NCI-H748 (cell line): ENCODE results near the gene MEIS1.
A peak's percentile ranks its signal among the peaks of the same experiment; 100 is the strongest.

Experiments used
- DNase-seq: peaks from one replicate; lab custom pipeline; 2025; ENCODE audit not compliant: unreplicated experiment; lab: John Stamatoyannopoulos, UW

Gene MEIS1

DNA sequence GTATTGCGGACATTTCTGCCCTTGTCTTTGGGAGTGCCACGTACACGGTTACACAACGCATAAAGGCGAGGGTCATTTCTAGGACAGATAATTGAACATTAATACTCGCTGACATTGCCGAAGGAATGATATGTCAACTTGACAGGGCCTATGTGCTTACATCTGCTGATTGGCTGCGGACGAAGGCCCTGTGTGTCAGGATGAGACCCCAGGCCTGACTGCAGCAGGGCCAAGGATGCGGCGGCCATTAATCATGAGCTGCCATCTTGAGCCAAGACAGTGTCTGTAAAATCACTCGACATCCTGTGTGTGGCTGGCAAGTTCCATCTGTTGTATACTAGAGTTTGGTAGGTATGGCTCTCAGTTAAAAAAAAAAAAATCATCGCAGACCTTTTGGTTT, 96.6 kb downstream of the MEIS1 start:
- DNase-seq, result no peak

DNA sequence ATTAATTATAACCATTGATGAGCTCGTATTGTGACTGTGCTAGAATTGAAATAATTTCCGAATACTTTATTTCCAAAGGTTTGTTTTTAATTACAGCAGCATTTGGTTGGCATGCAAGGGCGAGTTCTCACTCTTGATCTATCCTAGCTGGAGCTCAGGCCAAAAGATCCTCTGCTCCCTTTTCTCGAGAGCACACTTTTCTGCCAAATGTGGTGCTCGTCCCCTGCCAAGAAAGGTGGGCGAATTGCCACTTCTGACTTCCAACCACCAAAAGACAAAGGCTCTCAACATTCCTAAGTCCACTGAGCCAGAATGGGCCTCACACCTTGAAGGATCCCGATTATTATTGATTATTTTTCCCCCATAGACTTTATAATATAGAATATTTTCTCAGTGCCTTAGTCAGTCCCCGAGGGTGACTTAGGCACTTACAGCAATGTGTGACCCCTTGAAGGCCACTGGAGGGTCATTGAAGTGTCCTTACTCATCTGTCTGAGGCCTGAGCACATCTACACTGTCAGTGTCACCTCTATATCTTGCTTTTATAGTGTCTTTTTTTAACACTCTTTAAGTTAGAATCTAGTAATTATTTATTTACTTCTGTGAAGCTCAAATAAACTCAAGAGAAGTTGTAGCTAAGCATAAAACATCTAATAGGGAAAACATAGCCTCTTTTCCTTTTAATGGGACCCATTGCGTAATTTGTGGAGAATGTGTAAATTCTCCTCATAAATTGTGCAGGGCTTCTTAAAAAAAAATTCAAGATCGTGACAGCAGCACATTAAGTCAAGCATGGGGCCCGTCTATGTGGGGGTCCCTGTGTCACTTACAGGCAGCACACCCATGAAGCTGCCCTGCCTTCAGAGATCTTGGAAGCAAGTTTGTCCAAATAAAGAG, 98.3 kb downstream of the MEIS1 start:
- no peak for DNase-seq

DNA sequence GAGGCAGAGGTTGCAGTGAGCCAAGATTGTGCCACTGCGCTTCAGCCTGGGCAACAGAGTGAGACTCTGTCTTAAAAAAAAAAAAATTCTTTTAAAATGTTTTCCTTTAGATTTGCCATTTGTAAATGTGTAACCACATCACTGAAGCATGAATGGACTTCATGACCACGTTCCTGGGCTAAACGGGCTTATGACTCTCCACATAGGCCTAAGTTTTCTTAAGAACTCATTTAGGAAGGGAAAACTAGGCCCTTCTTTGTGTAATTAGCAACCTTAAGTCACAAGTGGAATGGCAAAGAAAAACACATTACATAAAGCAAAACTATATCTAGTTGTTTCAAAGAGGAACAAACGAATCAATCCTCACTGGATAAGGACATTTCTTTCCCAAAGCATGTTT, 99.5 kb downstream of the MEIS1 start:
- DNase-seq, result no peak

DNA sequence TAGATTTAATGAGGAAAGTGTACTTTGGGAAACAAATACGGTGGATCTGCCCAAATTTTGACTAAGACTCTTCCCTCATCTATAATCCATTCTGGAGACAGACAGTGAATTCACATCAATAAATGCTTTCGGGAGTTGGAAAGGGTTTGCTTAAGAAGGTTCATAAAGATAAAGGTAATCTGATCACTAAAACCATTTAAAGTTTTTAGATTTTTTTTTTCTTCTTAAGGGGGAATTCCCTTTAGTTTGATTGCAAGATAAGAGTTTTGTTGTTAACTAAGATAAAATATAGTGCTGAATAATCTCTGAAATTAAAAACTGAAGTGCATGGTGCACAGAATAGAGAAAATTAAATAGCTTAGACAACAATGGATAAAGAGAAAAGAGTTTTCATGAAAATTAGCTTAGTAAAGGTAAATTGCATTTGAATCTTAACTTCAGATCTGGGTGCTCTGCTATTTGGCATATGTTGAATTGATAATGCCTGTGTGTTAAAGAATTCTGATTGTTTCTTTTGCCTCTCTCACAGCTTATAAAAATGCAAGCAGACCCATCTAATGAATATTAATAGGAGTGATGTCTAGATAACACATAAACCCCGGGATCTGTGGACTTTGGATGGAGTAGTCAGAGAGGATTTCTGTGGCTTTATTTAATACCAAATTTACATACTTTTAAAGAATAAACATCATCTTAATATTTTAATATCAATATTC, 100.8 kb downstream of the MEIS1 start:
- DNase-seq, result no peak

DNA sequence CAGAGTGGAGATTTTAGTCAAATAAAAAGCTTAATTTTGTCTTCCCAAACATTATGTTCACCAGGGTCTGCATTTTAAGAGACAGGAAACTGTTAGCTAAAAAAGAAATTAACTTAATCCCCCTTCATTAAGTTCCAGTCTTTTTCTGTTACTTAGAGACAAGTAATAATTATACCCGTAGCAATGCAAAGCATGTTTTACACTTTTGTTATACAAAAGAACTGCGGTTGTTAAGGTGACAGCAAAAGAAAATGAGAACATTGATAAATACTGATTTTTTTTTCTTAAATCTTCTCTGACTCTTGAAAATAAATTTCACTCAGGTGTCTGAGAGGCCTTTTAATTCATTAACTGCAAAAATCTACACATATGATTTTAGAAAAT, 101.4 kb downstream of the MEIS1 start:
- DNase-seq, result no peak

DNA sequence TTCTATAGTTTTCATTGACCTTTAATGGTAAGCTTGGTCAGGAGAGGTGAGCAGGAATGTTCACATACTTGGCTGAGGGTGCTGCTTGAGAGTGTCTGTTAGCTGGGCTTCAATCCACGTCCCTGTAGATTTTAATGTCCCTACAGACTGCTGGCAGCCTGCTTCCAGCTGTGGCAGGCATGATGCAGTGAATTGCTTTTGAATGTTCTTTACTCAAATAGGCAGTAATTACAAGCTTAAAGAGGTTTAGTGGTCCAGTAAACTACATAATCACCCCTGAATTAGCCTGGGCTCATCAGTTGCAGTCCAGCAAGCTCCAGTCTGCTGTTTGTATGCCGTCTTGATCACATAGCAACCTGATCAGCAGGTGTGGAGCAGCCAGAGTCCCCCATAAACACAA, 102.1 kb downstream of the MEIS1 start:
- DNase-seq, result peak; percentile 98

DNA sequence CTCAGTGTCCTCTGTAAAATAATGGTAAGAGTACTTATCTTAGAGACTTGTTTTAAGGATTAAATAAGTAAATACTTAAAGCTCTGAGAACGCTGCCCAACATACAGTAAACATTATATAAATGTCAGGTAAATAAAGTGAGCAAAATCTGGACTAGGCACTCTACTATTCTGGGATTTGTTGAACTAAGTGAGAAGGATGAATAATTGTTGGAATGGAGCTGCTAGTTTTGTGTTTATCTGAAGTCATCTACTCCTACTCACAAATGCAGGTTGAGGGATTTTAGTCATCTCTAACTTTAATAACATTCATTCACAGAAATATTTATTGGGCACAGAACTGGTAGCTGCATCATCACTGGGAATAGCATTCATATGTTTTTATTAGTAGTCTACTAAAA, 103.4 kb downstream of the MEIS1 start:
- no peak for DNase-seq

DNA sequence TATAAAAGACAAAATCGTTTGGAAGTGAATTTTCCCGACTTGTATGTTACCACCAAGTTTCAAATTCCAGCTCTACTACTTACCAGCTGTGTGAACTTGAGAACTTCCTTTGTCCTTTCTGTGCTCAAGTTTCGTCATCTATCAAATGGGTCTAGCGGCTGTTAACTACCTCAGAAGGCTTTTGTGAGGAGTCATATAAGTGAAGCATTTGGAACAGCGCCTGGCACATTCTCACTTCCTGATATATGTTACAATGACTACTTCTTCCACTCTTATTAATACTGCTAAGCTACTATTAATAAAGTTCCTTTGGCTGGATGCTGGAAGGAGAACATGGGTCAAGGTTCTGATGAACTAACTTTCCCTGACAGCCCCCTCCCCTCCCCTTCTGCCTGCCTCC, 104.5 kb downstream of the MEIS1 start:
- no peak for DNase-seq

DNA sequence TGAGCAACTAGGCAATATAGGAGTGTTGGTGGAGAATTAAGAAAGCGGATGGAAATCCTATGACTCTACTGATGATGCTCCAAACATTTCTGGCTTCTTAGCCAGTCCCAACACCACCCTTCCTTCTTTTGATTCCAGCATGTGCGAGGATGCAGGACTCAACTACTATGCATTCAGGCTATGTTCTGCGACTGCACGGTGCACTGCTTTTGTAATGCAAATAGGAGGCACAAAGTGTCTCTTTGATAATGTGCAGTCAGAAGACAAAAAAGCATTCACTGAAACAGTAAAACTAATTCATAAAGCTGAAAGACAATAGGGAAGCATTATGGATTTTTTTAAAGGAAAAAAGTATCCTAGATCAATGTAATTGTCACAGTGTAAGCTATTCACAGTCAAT, 106.7 kb downstream of the MEIS1 start:
- no peak for DNase-seq

DNA sequence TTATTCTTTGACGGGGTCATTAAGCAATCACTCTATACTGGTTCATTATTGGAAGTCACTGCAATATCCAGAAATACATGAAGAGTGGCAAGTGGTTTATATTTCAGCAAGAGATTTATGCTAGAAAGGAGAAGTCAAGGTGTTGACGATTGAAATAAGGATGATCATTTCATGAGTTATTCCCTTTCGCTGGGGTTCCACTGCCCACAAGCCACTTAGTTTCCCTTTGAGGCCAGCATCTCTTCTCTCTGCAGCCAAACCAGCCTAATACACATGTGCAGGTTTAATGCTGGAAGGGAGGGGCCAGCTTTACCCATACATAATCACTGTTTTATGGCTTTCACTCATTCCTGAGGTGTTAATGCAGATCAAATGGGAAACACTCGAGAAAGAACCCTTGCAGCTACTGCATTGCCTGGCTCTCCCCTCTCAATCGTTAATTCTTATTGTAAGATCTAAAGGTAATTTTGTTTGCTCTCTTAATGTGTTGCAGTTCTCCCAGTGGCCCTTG, 108.4 kb downstream of the MEIS1 start:
- DNase-seq, result peak; percentile 95

DNA sequence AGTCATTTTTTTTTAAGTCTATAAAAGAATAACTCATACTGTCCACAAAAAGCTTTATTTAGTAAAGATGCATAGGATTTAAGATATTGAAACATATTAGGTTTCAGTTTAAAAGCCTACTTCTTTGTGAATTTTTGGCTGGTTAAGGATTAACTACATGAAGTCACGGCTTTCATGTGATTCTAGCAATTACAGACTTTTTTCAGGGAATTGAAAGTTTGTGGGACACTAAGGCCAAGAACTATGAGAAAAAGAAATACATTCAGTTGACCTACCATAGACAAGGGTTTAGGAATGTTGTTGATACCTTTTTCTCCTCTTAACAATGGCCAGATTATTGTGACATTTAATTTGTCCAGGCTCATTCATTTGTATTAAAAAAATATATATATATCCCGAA, 109.3 kb downstream of the MEIS1 start:
- DNase-seq, result no peak

DNA sequence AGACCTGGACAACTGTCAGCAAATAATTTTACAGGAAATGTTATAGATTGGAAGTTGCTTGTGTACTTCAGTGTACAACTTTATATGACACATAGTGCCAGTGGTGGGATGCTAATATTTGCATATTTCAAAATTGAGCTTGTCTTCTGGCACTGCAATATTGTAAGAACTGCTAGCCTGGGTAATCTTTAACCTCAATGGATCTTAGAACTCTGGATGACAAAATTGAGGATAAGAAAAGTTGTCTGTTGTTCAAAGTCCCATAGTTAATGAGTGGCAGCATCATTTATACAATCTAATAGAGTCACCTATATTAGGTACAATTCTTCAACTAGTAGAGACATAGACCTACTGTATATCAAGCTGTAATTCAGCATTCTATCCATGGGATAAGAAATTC, 110.3 kb downstream of the MEIS1 start:
- DNase-seq, result no peak

DNA sequence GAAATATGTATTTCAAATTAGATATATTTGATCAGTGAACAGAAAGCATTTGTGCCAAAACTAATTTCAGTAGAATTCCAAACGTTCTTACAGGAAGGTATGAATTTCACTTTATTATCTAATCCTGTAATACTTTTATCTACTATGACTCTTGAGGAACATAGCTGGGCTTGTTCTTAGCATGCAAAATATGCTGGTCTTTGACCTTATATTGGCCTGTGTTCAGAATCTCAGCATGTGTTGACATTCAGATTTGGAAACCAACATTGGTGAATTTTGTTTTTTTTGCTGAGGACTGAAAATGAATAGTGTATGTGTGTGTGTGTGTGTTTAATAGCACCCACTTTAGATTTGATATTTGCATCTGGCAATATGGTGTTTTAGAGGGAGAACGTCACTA, 112.2 kb downstream of the MEIS1 start:
- no peak for DNase-seq

DNA sequence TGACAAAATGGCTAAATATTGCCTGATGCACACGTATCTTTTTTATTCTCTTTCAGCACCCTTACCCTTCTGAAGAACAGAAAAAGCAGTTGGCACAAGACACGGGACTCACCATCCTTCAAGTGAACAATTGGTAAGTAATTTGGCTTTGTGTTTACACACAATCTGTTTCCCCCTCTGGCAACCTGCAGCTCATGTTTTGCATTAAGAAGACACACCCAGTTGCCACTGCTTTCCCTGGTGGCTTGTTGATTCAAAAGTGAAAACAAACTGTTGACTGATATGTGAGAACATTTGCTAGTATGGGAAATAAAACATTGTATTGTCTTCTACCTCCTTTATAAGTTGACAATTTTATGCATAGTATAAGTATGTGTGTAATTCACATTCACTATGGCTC, 113.0 kb downstream of the MEIS1 start:
- DNase-seq, result peak; percentile 77

DNA sequence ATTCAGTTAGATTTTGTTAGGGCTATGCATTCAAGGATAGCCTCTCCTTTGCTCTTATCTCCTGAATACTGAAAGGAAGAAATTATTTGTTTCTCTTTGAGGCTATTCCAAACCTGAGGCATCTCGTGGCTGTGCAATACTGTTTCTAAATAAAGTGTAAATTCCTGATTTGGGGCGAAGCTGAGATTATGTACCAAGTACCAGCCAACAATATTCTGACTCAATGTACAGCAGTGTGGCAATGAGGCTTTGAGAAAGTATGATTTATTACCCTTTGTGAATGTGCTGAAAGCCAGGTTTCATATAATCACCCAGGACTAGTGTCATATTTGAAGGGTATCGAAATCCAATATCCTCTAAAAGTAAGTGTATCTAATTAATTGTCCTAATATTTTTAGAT, 113.5 kb downstream of the MEIS1 start:
- DNase-seq, result no peak

DNA sequence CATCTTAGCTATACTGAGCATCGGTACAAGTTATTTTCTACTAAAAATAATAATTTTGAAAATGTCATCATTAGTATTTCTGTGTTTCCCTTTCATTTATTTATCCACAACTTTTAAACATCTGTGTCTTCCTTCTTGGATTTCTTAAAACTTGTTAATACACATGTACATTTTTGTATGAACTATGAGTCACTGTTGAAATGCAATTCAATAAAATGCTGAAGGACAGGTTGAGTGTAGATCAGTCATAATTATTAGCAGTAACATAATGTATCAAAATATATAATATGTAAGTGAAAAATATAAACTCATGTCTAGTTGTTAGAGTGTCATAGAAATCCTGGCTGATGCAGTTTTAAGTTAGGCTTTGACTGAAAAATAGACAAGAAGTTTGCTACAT, 115.9 kb downstream of the MEIS1 start:
- DNase-seq, result no peak

DNA sequence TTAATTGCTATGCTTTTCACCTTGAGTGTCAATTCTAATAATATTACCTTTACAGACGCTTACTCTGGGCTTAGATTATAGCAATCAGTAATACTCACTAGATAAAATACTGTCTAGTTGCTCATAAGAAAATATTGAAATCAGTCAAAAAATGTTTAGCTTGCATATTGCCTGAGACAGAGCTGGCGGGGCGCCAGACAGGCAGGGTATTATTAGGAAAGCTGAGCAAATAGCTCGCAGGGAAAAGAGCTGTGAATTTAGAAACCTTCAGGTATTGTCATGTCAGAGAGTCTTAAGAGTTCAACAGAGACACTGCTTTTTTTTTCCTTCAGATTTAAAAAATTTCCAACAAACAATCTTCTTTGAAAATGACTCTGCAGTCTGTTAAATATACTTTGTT, 118.4 kb downstream of the MEIS1 start:
- peak; percentile 72 for DNase-seq

DNA sequence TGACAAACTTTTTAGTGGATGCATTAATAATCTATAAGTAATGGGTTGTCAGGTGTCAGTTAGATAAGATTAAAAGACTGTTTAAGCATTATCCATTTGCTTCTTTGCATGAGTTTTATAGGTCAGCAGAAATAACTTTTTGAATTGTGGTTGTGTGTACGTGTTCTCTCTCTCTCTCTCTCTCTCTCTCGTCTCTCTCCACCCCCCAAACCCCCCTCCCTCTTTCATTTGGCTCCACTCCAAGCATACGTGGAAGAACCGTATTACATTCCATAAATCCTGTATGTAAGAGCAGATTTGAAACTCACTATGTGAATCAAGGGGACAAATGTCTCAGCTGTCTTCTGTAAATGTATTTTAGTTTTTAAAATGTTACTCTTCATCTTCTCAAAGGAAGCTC, 120.2 kb downstream of the MEIS1 start:
- DNase-seq, result peak; percentile 39

DNA sequence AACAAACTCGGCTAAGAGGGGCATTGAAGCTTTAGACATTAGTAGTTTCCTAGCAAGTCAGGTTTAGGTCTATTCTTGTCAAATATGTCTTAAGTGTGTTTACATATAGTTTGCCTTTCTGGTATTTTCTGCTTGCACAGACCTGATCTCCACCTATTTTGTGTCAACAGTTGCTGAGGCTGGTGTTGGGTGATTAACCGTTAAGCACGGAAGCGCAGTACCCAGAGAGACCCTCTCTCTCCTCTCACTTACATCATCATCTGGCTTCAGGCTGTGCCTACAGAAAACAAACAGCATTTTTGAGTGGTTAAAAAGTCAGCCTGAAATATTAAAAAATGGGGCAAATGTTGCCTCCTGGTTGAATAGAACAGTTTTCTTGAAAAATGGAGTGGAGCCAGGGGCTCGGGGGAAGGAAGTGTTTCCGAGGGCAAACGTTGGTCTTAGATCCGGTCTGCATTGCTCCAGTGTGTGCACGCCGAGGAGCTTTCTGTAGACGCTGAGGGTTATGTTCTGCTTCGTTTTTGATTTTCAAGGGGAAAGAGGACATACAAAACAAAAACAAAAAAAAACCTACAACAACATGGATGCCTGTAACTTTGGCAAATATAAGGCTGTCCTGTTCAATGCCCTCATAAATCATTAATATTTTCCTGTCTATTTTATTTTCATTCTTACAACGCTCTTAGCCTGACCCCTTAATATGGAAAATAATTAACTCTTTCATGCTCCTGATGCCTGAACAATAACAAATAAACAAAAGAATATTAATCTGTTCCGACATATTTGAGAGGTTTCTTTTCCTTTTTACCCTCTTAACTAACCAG, 120.8 kb downstream of the MEIS1 start:
- peak; percentile 60 for DNase-seq

DNA sequence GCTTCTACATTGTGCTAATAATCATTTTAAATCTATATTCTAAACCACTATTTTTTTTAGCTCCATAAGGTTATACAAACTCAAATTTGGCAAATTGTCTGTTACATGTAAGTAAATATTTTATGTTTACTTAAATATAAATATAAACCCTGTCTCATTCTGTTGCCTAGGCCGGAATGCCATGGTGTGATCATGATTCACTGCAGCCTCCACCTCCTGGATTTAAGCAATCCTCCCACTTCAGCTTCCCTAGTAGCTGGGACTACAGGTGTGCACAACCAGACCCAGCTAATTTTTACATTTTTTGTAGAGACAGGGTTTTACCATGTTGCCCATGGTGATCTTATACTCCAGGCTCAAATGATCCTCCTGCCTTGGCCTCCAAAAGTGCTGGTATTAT, 124.7 kb downstream of the MEIS1 start:
- DNase-seq, result no peak

DNA sequence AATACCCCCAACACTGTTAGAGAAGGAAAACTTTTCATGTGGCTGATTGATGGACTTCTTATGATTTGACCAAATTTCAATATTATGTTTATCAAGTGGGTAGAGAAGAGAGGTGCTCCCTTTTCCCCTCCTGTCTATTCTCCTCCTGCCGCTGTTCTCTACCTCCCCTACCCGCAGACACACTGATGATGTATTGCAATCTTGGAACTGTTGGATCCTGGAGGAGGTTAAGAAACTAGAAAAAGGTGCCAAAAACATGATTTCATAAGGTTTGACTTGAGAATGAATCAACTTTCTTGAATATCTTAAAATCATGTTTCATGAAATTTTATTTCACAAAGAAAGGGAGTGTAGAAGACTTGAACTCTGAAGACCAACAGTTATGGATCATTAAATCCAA, 125.8 kb downstream of the MEIS1 start:
- DNase-seq, result no peak
